Measurements from ENCODE around the gene OR52E1.

Gene OR52E1

DNA sequence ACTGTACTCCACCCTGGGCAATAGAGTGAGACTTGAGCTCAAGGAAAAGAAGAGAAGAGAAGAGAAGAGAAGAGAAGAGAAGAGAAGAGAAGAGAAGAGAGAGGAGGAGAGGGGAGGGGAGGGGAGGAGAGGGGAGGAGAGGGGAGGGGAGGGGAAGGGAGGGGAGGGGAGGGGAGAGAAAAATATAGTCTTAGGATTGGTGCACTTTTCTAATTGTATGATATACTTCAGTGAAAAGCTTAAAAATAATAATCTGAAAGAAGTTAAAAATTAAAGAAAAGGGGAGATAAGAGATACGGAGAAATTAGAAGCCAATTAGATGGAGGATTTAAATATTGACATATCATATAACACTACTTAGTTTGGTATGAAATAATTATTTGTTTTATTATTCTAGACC, 49.5 kb downstream of the OR52E1 start:
- no peak for DNase-seq

Data from NCI-H446 (cell line).